ENCODE data around the gene CFH.
"Not testable (repeated sequence)": the region's sequence is repeated elsewhere in the genome, so short reads cannot be mapped to it uniquely, and the experiment has no call there.

CFH gene

DNA sequence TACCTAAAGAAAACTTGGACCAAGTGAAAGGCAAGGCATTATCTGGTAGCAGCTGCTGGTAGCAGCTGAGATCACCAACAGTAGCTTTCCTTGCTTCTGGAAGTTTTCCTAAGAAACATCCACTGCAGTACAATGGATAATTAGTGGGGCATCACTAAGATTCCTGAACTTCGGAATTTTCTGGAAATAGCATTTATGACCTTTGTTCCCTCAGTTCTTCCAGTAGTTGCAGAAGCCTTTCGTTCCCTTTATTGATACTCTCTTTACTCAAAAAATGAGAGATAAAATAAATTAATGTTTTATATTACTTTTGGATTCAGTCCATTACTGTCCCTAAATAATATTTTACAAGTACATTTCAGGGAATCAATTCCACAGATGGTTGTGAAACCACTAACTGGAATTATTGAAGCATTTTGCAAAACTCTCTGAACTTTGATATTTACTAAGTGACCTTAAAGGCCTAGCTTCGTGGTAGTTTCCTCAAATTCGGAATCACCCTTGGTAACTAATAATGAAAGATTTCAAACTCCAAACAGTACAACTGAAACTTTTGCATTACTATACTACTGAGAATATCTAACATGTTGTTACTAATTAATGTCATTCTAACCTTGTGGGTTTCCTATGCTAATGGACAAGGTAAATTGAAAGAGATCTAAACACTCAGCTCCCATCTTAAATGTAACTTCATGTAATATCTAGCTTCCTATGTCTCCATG, 113.3 kb downstream of the CFH start:
- not testable (repeated sequence) for DNase-seq (ENCODE audit: low spot score)

DNA sequence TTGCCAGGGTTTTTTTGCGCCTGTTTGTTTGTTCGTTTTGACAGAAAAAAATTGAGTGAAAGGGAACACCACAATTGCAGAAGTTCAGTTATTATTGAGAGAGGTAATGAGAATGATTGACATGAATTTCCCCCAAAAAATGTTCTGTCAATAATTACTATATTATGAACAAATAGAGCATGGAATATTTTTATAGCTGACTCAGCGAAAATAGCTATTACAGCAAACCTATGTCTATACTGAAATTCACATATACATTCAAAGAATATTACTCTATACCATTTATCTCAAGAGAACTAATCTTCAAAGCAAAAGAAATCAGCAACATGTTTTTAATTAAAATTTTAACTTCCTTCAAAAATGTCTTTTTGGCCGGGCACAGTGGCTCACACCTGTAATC, 118.0 kb downstream of the CFH start:
- DNase-seq (ENCODE audit: low spot score), result not testable (repeated sequence)

DNA sequence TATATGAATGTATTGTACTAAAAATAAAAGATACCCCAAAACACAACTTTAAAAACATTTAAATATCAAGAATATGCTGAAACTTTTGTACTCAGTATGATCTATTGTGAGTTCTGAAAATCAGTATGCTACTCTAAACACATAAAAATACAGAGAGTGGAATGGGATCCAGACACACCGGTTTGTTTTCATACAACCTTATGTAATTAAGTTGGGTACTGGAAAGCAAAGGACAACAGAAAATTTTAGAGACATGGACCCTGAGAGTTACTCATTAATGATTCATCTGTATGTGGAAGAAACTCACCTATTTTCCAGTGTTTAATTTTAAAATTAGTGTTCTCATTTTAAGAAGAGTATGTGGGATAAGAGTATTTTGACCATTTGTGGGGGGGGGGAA, 121.9 kb downstream of the CFH start:
- DNase-seq (ENCODE audit: low spot score), result no peak

DNA sequence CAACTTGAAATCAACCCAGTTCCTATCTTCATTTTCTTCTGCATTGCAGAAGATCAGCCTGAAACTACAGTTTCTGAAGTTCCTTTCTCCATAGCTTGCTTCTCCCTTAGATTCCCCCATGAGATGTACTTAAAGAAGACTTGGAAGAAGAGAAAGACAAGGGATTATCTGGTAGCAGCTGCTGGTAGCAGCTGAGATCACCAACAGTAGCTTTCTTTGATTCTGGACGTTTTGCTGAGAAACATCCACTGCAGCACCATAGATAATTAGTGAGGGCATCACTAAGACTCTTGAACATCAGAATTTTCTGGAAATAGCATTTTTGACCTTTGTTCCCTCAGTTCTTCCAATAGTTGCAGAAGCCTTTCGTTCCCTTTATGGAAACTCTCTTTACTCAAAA, 122.3 kb downstream of the CFH start:
- no peak for DNase-seq (ENCODE audit: low spot score)

DNA sequence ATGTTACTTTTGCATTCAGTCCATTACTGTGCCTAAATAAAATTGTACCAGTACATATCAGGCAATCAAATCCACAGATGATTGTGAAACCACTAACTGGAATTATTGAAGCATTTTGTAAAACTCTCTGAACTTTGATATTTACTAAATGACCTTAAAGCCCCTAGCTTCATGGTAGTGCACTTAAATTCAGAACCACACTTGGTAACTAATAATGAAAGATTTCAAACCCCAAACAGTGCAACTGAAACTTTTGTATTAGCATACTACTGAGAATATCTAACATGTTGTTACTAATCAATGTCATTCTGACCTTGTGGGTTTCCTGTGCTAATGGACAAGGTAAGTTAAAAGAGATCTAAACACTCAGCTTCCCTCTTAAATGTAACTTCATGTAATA, 122.8 kb downstream of the CFH start, which contains the start of gene CFHR3:
TSS of gene CFHR3 (plus strand) at position 238 of the 400 bp plus-strand sequence. CDS start at position 285, 47 bp downstream.
- DNase-seq (ENCODE audit: low spot score), result no peak

DNA sequence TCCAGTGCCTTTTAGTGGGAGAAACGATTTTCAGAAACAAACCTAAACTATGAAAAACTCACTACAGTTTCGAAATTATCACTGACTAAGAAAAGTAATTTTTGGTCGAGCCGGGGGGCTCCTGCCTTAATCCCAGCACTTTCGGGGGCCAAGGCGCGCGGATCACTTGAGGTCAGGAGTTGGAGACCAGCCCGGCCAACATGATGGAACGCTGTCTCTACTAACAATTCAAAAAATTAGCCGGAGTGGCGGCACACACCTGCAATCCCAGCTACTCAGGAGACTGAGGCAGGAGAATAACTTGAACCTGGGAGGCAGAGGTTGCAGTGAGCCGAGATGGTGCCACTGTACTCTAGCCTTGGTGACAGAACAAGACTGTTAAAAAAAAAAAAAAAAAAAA, 125.8 kb downstream of the CFH start:
- no peak for DNase-seq (ENCODE audit: low spot score)

DNA sequence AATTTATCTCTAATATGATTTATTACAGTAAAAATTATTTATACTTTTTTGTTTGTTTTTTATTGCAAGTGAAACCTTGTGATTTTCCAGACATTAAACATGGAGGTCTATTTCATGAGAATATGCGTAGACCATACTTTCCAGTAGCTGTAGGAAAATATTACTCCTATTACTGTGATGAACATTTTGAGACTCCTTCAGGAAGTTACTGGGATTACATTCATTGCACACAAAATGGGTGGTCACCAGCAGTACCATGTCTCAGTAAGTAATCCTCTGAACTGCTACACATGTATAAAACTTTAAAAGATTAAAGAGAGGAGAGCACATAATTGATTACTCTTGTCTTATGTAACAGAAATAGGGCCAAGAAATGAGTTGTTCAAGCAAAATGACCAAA, 127.2 kb downstream of the CFH start:
- no peak for DNase-seq (ENCODE audit: low spot score)

DNA sequence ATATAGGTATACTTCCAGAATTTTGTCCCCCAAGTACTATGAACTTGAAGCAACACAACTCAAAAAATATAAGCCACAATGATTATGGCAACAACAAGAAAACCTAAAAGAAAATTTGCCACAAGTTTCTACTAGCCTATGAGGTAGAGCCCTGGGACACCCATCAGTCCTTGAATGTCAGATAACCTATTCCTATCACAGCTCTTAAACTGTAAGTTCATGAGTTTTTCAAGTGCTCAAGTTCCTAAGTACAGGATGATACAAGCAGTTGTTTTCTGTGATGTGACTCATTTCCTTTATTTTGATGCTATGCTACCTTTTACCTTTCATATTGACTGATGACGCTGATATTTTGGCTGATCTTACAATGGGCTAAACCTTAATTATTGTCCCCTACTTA, 139.4 kb downstream of the CFH start:
- not testable (repeated sequence) for DNase-seq (ENCODE audit: low spot score)

DNA sequence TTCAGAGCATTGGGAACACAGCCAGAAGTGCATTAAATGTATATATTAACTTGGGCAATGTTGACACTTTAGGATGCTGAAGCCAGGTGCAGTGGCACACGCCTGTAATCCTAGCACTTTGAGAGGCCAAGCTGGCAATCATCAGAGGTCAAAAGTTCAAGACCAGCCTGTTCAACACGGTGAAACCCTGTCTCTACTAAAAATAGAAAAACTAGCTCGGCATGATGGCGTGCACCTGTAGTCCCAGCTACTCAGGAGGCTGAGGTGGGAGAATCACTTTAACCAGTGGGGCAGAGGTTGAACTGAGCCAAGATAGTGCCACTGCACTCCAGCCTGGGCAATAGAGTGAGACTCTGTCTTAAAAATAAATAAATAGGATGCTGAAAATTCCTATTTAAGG, 142.3 kb downstream of the CFH start:
- DNase-seq (ENCODE audit: low spot score), result not testable (repeated sequence)
